ENCODE results near the gene CENPS.
A peak's percentile ranks its signal among the peaks of the same experiment; 100 is the strongest.
"Not testable (repeated sequence)": the region's sequence is repeated elsewhere in the genome, so short reads cannot be mapped to it uniquely, and the experiment has no call there.

CENPS gene

DNA sequence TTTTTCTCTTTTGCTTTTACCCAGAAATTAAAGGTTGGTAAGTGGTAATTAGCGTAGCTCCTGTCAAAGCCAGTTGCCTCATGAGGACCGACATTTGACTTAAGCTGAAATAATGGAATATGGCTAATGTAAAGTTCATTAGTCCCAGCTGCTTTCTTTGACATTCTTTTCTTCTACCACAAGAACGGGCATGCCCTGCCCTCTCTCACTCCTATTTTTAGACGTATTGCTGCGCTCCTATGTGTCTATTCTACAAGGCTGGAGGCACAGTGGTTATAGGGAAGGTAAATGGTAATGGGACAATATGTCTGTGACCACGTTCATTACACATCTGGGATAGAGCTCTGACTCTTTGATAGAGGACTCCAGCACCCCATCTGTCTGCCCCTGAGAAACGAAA is 26.4 kb downstream of the CENPS start:
- no peak for DNase-seq

DNA sequence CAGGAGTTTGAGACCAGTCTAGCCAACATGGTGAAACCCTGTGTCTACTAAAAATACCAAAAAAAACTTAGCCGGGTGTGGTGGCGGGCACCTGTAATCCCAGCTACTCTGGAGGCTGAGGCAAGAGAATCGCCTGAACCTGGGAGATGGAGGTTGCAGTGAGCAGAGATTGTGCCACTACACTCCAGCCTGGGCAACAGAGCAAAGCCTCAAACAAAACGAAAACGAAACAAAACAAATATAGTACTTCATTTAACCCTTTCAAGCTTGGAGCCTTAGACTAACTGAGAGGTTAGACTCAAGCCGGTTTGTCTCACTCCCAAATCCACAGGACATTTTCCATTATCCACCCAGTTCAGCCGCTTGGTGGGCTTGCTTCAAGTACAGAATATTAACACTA is 27.2 kb downstream of the CENPS start:
- not testable (repeated sequence) for DNase-seq

DNA sequence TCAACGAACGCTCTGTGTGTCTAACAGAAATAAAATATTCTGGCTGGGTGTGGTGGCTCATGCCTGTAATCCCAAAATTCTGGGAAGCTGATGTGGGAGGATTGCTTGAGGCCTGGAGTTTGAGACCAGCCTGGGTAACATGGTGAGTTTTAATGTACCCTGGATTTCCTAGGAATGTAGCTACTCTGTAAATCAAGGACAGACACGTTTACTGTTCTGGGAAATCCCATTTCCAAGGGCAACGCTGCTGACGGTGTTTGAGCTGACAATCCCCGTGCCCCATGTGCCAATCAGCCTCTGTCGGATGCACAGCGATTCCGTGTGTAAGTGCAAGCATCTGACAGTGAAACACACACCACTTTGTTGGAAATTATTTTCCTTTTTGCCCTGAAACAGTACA is 27.6 kb downstream of the CENPS start:
- no peak for DNase-seq

GRCh38 chr1:10459184-10459583 is 29.0 kb downstream of the CENPS start:
- DNase-seq, result no peak

DNA sequence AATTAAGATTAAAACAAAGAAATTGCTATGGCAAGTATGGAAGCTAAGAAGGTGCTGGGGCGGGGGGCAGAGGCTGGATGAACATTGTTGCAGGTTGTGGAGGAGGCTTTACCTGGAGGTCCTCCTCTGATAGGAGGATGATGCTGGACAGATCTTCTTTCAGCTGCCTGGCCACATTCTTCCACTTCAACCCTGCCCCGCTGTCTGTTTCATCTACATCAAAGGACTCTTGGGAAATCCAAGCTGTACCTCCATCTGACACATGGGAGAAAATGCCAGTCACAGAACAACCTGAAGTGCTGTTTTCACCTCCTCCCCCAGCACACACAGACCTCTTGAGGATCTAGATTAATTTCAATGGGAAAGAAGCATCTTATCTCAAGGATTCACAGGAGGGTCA is 36.8 kb downstream of the CENPS start:
- DNase-seq, result no peak

DNA sequence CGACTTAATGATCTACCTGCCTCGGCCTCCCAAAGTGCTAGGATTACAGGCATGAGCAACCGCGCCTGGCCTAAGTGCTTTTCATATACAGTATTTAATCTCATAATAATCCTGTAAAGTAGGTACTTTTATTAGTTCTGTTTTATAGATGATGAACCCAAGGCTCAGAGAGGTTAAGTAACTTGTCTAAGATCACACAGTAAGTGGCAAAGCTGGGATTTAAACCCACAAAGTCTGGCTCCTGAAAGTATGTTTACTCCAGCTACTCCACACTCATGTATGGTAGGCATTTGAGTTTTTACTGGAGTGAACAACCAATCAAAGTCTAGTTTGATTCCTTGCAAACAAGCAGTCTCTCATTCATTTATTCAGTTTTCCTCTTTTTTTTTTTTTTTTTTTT is 39.8 kb downstream of the CENPS start:
- DNase-seq, result no peak

GRCh38 chr1:10471411-10472219 is 41.4 kb downstream of the CENPS start:
- no peak for DNase-seq

- DNase-seq, result peak; percentile 84
Measured at GRCh38 chr1:10472220-10473144, 42.2 kb downstream of the CENPS start, which contains the start of gene DFFA. Gene DFFA, minus strand, starts transcription at chr1:10472529. Its CDS starts 71 bp downstream, at chr1:10472458.

DNA sequence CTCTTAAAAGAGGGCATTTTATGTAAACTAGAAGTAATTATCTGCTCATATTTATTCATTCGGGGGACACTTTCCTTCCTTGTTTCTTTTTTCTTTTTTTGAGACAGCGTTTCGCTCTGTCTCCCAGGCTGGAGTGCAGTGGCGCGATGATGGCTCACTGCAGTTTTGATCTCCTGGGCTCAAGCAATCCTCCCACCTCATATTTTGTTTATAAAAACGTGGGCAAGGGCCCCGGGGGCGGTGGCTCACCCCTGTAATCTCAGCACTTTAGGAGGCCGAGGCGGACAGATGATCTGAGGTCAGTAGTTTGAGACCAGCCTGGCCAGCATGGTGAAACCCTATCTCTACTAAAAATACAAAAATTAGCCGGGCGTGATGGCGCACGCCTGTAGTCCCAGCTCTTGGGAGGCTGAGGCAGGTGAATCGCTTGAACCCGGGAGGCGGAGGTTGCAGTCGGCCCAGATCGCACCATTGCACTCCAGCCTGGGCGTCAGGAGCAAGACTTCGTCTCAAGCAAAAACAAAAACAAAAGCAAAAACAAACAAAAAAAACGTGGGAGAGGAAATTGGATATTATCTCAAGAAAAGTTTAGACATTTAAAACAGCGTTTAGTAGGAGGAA is 43.0 kb downstream of the CENPS start:
- DNase-seq, result no peak

GRCh38 chr1:10474309-10474612 is 44.0 kb downstream of the CENPS start:
- not testable (repeated sequence) for DNase-seq

GRCh38 chr1:10474613-10475507 is 44.6 kb downstream of the CENPS start, which contains the start of gene PEX14:
Gene PEX14, plus strand, starts transcription at chr1:10474950. Its CDS starts 17 bp downstream, at chr1:10474967.
- peak; percentile 53 for DNase-seq

DNA sequence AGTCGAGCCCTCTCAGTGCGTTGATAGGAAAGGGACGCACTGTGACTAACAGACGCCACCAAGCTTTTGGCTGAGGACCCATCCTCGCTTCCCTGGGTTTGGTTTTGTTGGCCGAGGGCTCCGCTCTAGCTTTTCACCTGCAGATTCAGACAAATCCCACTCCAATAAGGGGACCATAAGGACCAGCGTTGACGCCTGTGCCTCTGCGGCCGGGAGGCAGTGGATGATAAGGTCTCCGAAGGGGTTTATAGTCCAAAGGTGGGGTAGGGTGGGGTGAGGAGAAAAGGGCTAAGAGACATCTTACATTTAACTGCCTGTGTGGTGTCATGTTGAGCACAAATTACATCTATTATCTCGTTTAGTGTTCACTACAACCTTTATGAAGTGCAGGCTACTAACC is 45.3 kb downstream of the CENPS start:
- DNase-seq, result no peak

GRCh38 chr1:10479296-10479695 is 49.1 kb downstream of the CENPS start:
- DNase-seq, result no peak

- no peak for DNase-seq
Measured at GRCh38 chr1:10480614-10481013, 50.4 kb downstream of the CENPS start.

GRCh38 chr1:10484521-10484920 is 54.3 kb downstream of the CENPS start:
- DNase-seq, result no peak

GRCh38 chr1:10489291-10490055 is 59.2 kb downstream of the CENPS start:
- DNase-seq, result no peak

- DNase-seq, result no peak
Measured at GRCh38 chr1:10490286-10490970, 60.2 kb downstream of the CENPS start.
